SK-N-SH treated with all-trans-retinoic acid at 6 μM for 48 hours (cell line): ENCODE data around the gene CSNK1G3.

Source experiments
- ATAC-seq: fragments of 200-7000 bp; cut with Tn5 transposase; 3 replicates; pipeline ENCODE4 v1.9.1; 2020; ENCODE audit warnings: mild to moderate bottlenecking, moderate library complexity
- ARNTL ChIP-seq: fragments of 450-650 bp; formaldehyde crosslinking; IDR thresholded peaks from 2 replicates; pipeline ENCODE4 v1.5.0; 2020; ENCODE audit warnings: low read depth, mild to moderate bottlenecking, moderate library complexity, borderline replicate concordance
- BACH2 ChIP-seq: fragments of 250-450 bp; sonication (Bioruptor Pico); IDR thresholded peaks from 2 replicates; pipeline ENCODE4 v1.9.0; 2021; ENCODE audit warnings: mild to moderate bottlenecking, borderline replicate concordance
- CSDC2 ChIP-seq: fragments of 250-450 bp; sonication (Bioruptor Pico); IDR thresholded peaks from 2 replicates; pipeline ENCODE4 v1.5.0; 2020; ENCODE audit warnings: mild to moderate bottlenecking, moderate library complexity
- ESRRG ChIP-seq: fragments of 250-450 bp; sonication (Bioruptor Pico); IDR thresholded peaks from 2 replicates; pipeline ENCODE4 v1.6.1; 2021; ENCODE audit warnings: mild to moderate bottlenecking
- GLIS3 ChIP-seq: fragments of 250-450 bp; sonication (Bioruptor Pico); IDR thresholded peaks from 2 replicates; pipeline ENCODE4 v1.5.0; 2020; ENCODE audit warnings: mild to moderate bottlenecking, moderate library complexity
- ISL1 ChIP-seq: fragments of 250-450 bp; sonication (Bioruptor Pico); IDR thresholded peaks from 2 replicates; pipeline ENCODE4 v2.1.2; 2022; ENCODE audit warnings: mild to moderate bottlenecking, moderate library complexity
- PATZ1 ChIP-seq: fragments of 250-450 bp; sonication (Bioruptor Pico); IDR thresholded peaks from 2 replicates; pipeline ENCODE4 v1.8.0; 2020; ENCODE audit warnings: mild to moderate bottlenecking, moderate library complexity, borderline replicate concordance
- POU6F1 ChIP-seq: fragments of 250-450 bp; sonication (Bioruptor Pico); IDR thresholded peaks from 2 replicates; pipeline ENCODE4 v1.8.0; 2021; ENCODE audit warnings: low read depth, mild to moderate bottlenecking, moderate library complexity, borderline replicate concordance
- PPARA ChIP-seq: fragments of 250-450 bp; sonication (Bioruptor Pico); IDR thresholded peaks from 2 replicates; pipeline ENCODE4 v1.5.0; 2020; ENCODE audit warnings: mild to moderate bottlenecking, borderline replicate concordance
- RARB ChIP-seq: fragments of 250-450 bp; sonication (Bioruptor Pico); IDR thresholded peaks from 2 replicates; pipeline ENCODE4 v1.8.0; 2021; ENCODE audit warnings: mild to moderate bottlenecking, moderate library complexity
- SNAI2 ChIP-seq: fragments of 250-450 bp; sonication (Bioruptor Pico); IDR thresholded peaks from 2 replicates; pipeline ENCODE4 v1.5.0; 2020; ENCODE audit warnings: mild to moderate bottlenecking, moderate library complexity
- TCF4 ChIP-seq: fragments of 250-450 bp; sonication (Bioruptor Pico); IDR thresholded peaks from 2 replicates; pipeline ENCODE4 v1.8.0; 2021; ENCODE audit warnings: mild to moderate bottlenecking, moderate library complexity, borderline replicate concordance
- TOX ChIP-seq: fragments of 250-450 bp; sonication (Bioruptor Pico); IDR thresholded peaks from 2 replicates; pipeline ENCODE4 v1.8.0; 2021; ENCODE audit warnings: mild to moderate bottlenecking, moderate library complexity, borderline replicate concordance
- TSHZ2 ChIP-seq: fragments of 250-450 bp; sonication (Bioruptor Pico); IDR thresholded peaks from 2 replicates; pipeline ENCODE4 v1.5.0; 2020; ENCODE audit warnings: mild to moderate bottlenecking, moderate library complexity
- ZC3H10 ChIP-seq: fragments of 250-450 bp; sonication (Bioruptor Pico); IDR thresholded peaks from 2 replicates; pipeline ENCODE4 v1.5.1; 2021; ENCODE audit warnings: mild to moderate bottlenecking, moderate library complexity
- ZFP3 ChIP-seq: fragments of 250-450 bp; sonication (Bioruptor Pico); IDR thresholded peaks from 2 replicates; pipeline ENCODE4 v1.5.0; 2020; ENCODE audit warnings: mild to moderate bottlenecking, moderate library complexity
- ZFP30 ChIP-seq: fragments of 450-650 bp; formaldehyde crosslinking; IDR thresholded peaks from 2 replicates; pipeline ENCODE4 v1.5.0; 2022; ENCODE audit warnings: mild to moderate bottlenecking, moderate library complexity
- ZNF70 ChIP-seq: fragments of 450-650 bp; formaldehyde crosslinking; IDR thresholded peaks from 2 replicates; pipeline ENCODE4 v1.5.0; 2020; ENCODE audit warnings: mild to moderate bottlenecking, moderate library complexity
- ZNF8 ChIP-seq: fragments of 450-650 bp; formaldehyde crosslinking; IDR thresholded peaks from 2 replicates; pipeline ENCODE4 v1.5.0; 2020; ENCODE audit warnings: mild to moderate bottlenecking, moderate library complexity

Gene CSNK1G3

GRCh38 chr5:123505633-123506032, 6.3 kb upstream of the CSNK1G3 start (continued):
- TF ChIP-seq POU6F1: no peak

- TF ChIP-seq CSDC2 (CRISPR knock-in tag): no peak
- TF ChIP-seq ZFP30 (CRISPR knock-in tag): no peak
- ATAC-seq: no peak
These were observed 3.5 kb upstream of the CSNK1G3 start for GRCh38 chr5:123508441-123508840.

GRCh38 chr5:123511290-123511647, 708 bp upstream of the CSNK1G3 start:
- TF ChIP-seq ISL1 (CRISPR knock-in tag) (no peak), RARB (CRISPR knock-in tag) (no peak), ZNF70 (CRISPR knock-in tag) (no peak), POU6F1 (no peak), PATZ1 (no peak), BACH2 (CRISPR knock-in tag) (no peak), ZC3H10 (CRISPR knock-in tag) (no peak), ZFP30 (CRISPR knock-in tag) (no peak), ESRRG (CRISPR knock-in tag) (no peak), ZNF8 (CRISPR knock-in tag) (no peak)
- no peak for ATAC-seq

GRCh38 chr5:123512611-123513461, 859 bp downstream of the CSNK1G3 start:
- no peak for TF ChIP-seq SNAI2 (CRISPR knock-in tag)
- no peak for TF ChIP-seq BACH2 (CRISPR knock-in tag)
- no peak for TF ChIP-seq TSHZ2 (CRISPR knock-in tag)
- TF ChIP-seq PPARA: no peak
- no peak for TF ChIP-seq ZC3H10 (CRISPR knock-in tag)
- no peak for TF ChIP-seq CSDC2 (CRISPR knock-in tag)
- TF ChIP-seq ZFP3 (CRISPR knock-in tag): no peak
- no peak for TF ChIP-seq ISL1 (CRISPR knock-in tag)
- TF ChIP-seq TOX (CRISPR knock-in tag): no peak
- peak; percentile 20 for ATAC-seq

- no peak for ATAC-seq
- no peak for TF ChIP-seq TSHZ2 (CRISPR knock-in tag)
- no peak for TF ChIP-seq ZC3H10 (CRISPR knock-in tag)
- TF ChIP-seq GLIS3 (CRISPR knock-in tag): no peak
- no peak for TF ChIP-seq ESRRG (CRISPR knock-in tag)
- no peak for TF ChIP-seq CSDC2 (CRISPR knock-in tag)
- no peak for TF ChIP-seq PATZ1
- no peak for TF ChIP-seq ARNTL (CRISPR knock-in tag)
- no peak for TF ChIP-seq TCF4 (CRISPR knock-in tag)
These were observed 2.8 kb downstream of the CSNK1G3 start for GRCh38 chr5:123514615-123515355.
